OCI-LY3 (cell line): ENCODE results near the gene DOCK8.

Source experiments
- H2AFZ ChIP-seq: fragments of 200-600, 300-600 bp; shearing (Covaris generic); 2 replicates; pipeline ENCODE4 v1.6.0; 2014; ENCODE audit warnings: antibody characterized with exemption, low read depth, low read length
- H3K27ac ChIP-seq: fragments of 200-600, 300-600 bp; sonication (generic); 2 replicates; pipeline ENCODE4 v1.5.1; 2014; ENCODE audit warnings: mild to moderate bottlenecking, low read length, moderate library complexity, mixed read lengths
- H3K27me3 ChIP-seq: fragments of 200-600, 300-600 bp; sonication (generic); 2 replicates; pipeline ENCODE4 v1.6.1; 2014; ENCODE audit warnings: low read depth, low read length, mixed read lengths
- H3K36me3 ChIP-seq: fragments of 200-600, 300-600 bp; sonication (generic); replicated peaks from 2 replicates; pipeline ENCODE3; 2014; ENCODE audit warnings: low read depth, low read length, mixed read lengths
- H3K4me1 ChIP-seq: fragments of 300-600, 200-600 bp; sonication (generic); 2 replicates; pipeline ENCODE4 v1.6.1; 2014; ENCODE audit warnings: low read length, mixed read lengths
- H3K4me2 ChIP-seq: fragments of 200-600, 300-600 bp; sonication (generic); 2 replicates; pipeline ENCODE4 v1.6.1; 2014; ENCODE audit warnings: low read length, mixed read lengths
- H3K4me3 ChIP-seq: fragments of 300-600, 200-600 bp; sonication (generic); 2 replicates; pipeline ENCODE4 v1.5.1; 2014; ENCODE audit warnings: antibody characterized with exemption, mild to moderate bottlenecking, low read length, moderate library complexity
- H3K79me2 ChIP-seq: fragments of 300-600, 200-600 bp; shearing (Covaris generic); 2 replicates; pipeline ENCODE4 v1.6.1; 2014; ENCODE audit warnings: mild to moderate bottlenecking, low read length, mixed read lengths
- H3K9ac ChIP-seq: fragments of 300-600, 200-600 bp; shearing (Covaris generic); 2 replicates; pipeline ENCODE4 v1.6.0; 2014; ENCODE audit warnings: mild to moderate bottlenecking, low read length, moderate library complexity
- H3K9me3 ChIP-seq: fragments of 200-600, 300-600 bp; shearing (Covaris generic); 2 replicates; pipeline ENCODE4 v1.6.1; 2014; ENCODE audit warnings: low read length, mixed read lengths; ENCODE audit not compliant: insufficient read depth
- H4K20me1 ChIP-seq: fragments of 200-600, 300-600 bp; sonication (generic); 2 replicates; pipeline ENCODE4 v1.6.1; 2016; ENCODE audit warnings: low read length, mixed read lengths; ENCODE audit not compliant: insufficient read depth
- EZH2phosphoT487 ChIP-seq: fragments of 200-600 bp; shearing (Covaris generic); IDR thresholded peaks from 2 replicates; pipeline ENCODE4 v1.6.1; 2018; ENCODE audit warnings: antibody characterized with exemption, mixed run types, low read depth
- TF ChIP-seq, protein P1 (sequence below): fragments of 200-600, 300-600 bp; sonication (generic); IDR thresholded peaks from 2 replicates; pipeline ENCODE4 v1.5.1; 2014; ENCODE audit warnings: antibody characterized with exemption, low read length, low read depth

DOCK8 gene

DNA sequence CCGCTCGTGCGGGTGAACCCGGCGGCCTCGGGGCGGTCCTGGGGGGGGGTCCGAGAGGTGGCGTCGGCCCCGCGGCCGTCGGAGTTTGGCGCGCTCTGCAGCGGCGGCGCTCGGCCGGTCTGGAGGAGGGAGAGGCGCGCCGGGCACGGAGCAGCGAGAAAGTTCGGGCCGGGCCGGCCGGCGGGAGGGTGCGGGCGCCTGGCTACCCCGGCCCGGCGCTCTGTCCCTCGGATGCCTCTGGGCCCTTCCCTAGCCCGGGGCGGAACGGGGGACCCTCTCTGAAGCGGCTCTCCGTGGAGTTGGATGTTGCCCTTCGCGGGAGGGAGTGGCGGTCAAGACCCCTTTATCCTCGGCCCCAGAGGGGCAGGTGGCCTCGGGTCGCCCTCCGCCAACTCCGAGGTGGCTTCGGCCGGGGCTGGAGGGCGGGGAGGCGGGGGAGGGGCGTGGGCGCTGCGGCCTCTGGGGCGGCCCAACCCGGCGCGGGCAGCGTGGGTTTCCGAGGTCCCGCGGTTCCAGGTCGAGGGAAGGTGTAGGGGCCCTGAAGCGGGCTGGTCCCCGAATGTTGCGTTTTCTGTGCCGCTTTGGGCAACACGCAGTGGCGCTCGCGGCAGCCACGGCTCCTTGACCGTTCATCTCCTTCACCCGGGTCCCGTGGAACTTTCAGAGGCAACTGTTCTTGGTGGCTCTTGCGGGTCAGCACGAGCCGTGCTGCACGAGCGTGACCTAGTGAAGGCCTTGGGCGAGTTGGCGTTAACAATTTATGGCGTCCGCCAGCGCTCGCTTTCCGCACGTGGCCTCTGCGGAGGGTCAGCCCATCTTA is 290.5 kb downstream of the DOCK8 start:
- H3K9me3 ChIP-seq = no peaks in the 10 kb centered on the region
- peak overlapping the region; percentile 90 for H3K4me2 ChIP-seq
- peak overlapping the region; percentile 60 for H3K9ac ChIP-seq
- no peak overlapping the region for H2AFZ ChIP-seq
- peaks cover 12% of the 10 kb centered on the region for H3K4me1 ChIP-seq
- no peaks in the 10 kb centered on the region for H3K79me2 ChIP-seq
- H3K4me3 ChIP-seq = peak overlapping the region; percentile 79
- H4K20me1 ChIP-seq = no peaks in the 10 kb centered on the region
- no peak for TF ChIP-seq EZH2phosphoT487
- TF ChIP-seq, protein P1, sequence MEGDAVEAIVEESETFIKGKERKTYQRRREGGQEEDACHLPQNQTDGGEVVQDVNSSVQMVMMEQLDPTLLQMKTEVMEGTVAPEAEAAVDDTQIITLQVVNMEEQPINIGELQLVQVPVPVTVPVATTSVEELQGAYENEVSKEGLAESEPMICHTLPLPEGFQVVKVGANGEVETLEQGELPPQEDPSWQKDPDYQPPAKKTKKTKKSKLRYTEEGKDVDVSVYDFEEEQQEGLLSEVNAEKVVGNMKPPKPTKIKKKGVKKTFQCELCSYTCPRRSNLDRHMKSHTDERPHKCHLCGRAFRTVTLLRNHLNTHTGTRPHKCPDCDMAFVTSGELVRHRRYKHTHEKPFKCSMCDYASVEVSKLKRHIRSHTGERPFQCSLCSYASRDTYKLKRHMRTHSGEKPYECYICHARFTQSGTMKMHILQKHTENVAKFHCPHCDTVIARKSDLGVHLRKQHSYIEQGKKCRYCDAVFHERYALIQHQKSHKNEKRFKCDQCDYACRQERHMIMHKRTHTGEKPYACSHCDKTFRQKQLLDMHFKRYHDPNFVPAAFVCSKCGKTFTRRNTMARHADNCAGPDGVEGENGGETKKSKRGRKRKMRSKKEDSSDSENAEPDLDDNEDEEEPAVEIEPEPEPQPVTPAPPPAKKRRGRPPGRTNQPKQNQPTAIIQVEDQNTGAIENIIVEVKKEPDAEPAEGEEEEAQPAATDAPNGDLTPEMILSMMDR = no peak
- H3K27ac ChIP-seq = no peak overlapping the region
- peaks cover 16% of the 10 kb centered on the region for H3K27me3 ChIP-seq
- H3K36me3 ChIP-seq = no peaks in the 10 kb centered on the region

DNA sequence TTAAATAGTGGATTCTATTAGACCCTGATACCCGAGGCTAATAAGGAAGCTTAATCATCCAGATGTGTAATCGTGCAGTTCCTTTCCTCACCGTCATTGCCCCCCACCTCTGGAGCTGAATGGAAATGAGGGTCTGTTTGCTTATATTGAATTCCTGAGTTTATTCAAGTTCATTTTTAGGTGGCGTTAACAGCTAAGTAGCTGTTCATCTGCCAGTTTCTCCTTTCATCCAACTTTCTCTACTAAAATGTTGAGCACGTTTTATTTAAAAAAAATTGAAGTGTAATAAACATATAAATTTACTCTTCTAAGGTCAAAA is 291.0 kb downstream of the DOCK8 start:
- TF ChIP-seq, protein P1 = no peak
- no peak for TF ChIP-seq EZH2phosphoT487
- peaks cover 11% of the 10 kb centered on the region for H3K27me3 ChIP-seq
- H3K27ac ChIP-seq = no peak overlapping the region
- no peaks in the 10 kb centered on the region for H4K20me1 ChIP-seq
- H3K4me2 ChIP-seq = peak overlapping the region; percentile 90
- no peaks in the 10 kb centered on the region for H3K9me3 ChIP-seq
- H3K4me1 ChIP-seq = peaks cover 12% of the 10 kb centered on the region
- no peaks in the 10 kb centered on the region for H3K79me2 ChIP-seq
- no peak overlapping the region for H3K9ac ChIP-seq
- no peak overlapping the region for H2AFZ ChIP-seq
- H3K4me3 ChIP-seq = peak overlapping the region; percentile 79
- no peaks in the 10 kb centered on the region for H3K36me3 ChIP-seq

DNA sequence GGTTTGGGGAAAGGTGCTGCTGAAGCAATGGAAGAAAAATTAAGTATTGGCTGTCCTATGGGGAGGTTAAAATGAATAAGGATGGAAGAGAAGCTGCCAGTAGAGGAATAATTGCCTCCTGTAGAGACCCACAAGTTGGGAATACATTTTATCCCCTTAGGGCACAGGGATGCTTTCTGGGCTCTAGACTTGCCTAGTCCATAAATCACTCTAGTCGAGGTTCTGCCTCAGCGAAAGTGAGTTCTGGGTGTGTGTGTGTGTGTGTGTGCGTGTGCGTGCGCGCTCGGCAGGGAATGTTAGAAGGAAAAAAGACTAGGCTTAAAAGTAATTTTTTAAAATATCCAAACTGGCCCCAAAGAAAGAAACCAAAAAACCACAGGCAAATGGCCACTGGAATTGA is 291.6 kb downstream of the DOCK8 start:
- Histone ChIP-seq H3K79me2 (no peaks in the 10 kb centered on the region), H3K9ac (no peak overlapping the region), H3K27me3 (peaks cover 9% of the 10 kb centered on the region), H3K27ac (no peak overlapping the region), H3K9me3 (no peaks in the 10 kb centered on the region), H4K20me1 (no peaks in the 10 kb centered on the region), H3K36me3 (no peaks in the 10 kb centered on the region), H3K4me2 (no peak overlapping the region), H2AFZ (no peak overlapping the region), H3K4me1 (peaks cover 12% of the 10 kb centered on the region), H3K4me3 (no peak overlapping the region)
- TF ChIP-seq EZH2phosphoT487 = no peak
- TF ChIP-seq, protein P1 = no peak

DNA sequence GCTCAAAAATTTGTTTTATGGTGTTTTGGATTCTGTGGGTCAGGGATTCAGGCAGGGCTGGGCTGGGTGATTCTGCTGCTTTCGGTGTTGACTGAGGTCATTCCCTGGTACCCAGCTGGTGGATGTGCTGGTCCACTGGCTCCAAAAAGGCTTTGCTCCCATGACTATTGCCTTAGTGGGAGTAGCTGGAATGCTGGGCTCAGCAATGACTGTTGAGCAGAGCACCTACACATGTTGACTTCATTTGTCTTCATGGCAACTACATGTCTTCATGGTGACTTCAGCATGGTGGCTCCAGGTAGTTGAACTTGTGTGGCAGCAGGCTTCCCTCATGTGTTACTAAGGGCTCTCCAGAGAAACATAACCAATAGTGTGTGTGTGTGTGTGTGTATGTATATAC is 297.2 kb downstream of the DOCK8 start:
- Histone ChIP-seq H3K9ac (no peak overlapping the region), H3K27me3 (0 out of 2 replicates have a peak, but pooled peaks cover 5% of the 10 kb centered on the region), H3K79me2 (no peaks in the 10 kb centered on the region), H3K36me3 (no peaks in the 10 kb centered on the region), H3K4me3 (no peak overlapping the region), H3K4me1 (no peaks in the 10 kb centered on the region), H3K9me3 (no peaks in the 10 kb centered on the region), H3K4me2 (no peak overlapping the region), H2AFZ (no peak overlapping the region), H4K20me1 (no peaks in the 10 kb centered on the region), H3K27ac (no peak overlapping the region)
- TF ChIP-seq, protein P1 = no peak
- TF ChIP-seq EZH2phosphoT487 = no peak
